PC-3 (cell line): ENCODE measurements around the gene GRIP1. TPM values are rescaled to one million over a fixed set of nuclear protein-coding genes. Genes with fewer than 3 reads are reported as not detected.

ENCODE experiments used
- ATAC-seq: fragments of 200-7000 bp; cut with Tn5 transposase; 2 replicates; pipeline ENCODE4 v1.9.1; 2020; ENCODE audit warnings: mild to moderate bottlenecking, moderate library complexity
- BruUV-seq: library from RNA; stranded (reverse); fragments of 400-500 nt; replicated peaks from 2 replicates; lab custom pipeline; 2021; lab: Mats Ljungman, UMichigan
- CTCF ChIA-PET: fragments of 300-600 bp; sonication (Branson Sonifier 250); formaldehyde crosslinking; loops from one replicate; lab custom pipeline; 2022; ENCODE audit warnings: antibody characterized with exemption; lab: Charles Lee
- POLR2A ChIA-PET: fragments of 300-600 bp; sonication (Branson Sonifier 250); formaldehyde crosslinking; loops from one replicate; lab custom pipeline; 2022; ENCODE audit warnings: antibody characterized with exemption; ENCODE audit not compliant: unreplicated experiment; lab: Charles Lee
- DNase-seq: peaks from one replicate; pipeline ENCODE4 v3.0.0-alpha.2; 2015
- H2AFZ ChIP-seq: fragments of 300-600 bp; sonication (generic); 2 replicates; pipeline ENCODE4 v1.6.0; 2016; ENCODE audit warnings: antibody characterized with exemption, low read length
- H3F3A ChIP-seq: fragments of 300-600 bp; sonication (generic); one replicate; pipeline ENCODE4 v1.6.0; 2017; ENCODE audit warnings: antibody characterized with exemption, low read length, control low read depth, mild to moderate bottlenecking; ENCODE audit not compliant: unreplicated experiment
- H3K27ac ChIP-seq: fragments of 300-600 bp; sonication (generic); 2 replicates; pipeline ENCODE4 v1.5.1; 2016; ENCODE audit warnings: mild to moderate bottlenecking, low read length
- H3K27me3 ChIP-seq: fragments of 300-600 bp; sonication (generic); 2 replicates; pipeline ENCODE4 v1.6.1; 2016; ENCODE audit warnings: low read length, mixed read lengths
- H3K36me3 ChIP-seq: fragments of 300-600 bp; sonication (generic); 2 replicates; pipeline ENCODE4 v1.6.1; 2016; ENCODE audit warnings: low read depth, mixed run types, low read length, mixed read lengths
- H3K4me1 ChIP-seq: fragments of 300-600 bp; sonication (generic); 2 replicates; pipeline ENCODE4 v1.5.1; 2016; ENCODE audit warnings: low read length; ENCODE audit not compliant: insufficient read depth
- H3K4me2 ChIP-seq: fragments of 300-600 bp; sonication (generic); 2 replicates; pipeline ENCODE4 v1.6.0; 2016; ENCODE audit warnings: low read length
- H3K4me3 ChIP-seq: fragments of 300-600 bp; sonication (generic); 2 replicates; pipeline ENCODE4 v1.5.1; 2016; ENCODE audit warnings: mild to moderate bottlenecking, low read length, mixed read lengths
- H3K79me2 ChIP-seq: fragments of 300-600 bp; sonication (generic); 2 replicates; pipeline ENCODE4 v1.6.1; 2017; ENCODE audit warnings: low read length, mixed read lengths
- H3K9ac ChIP-seq: fragments of 300-600 bp; sonication (generic); 2 replicates; pipeline ENCODE4 v1.6.0; 2016; ENCODE audit warnings: mild to moderate bottlenecking, low read length
- H3K9me2 ChIP-seq: fragments of 300-600 bp; sonication (generic); replicated peaks from 2 replicates; pipeline ENCODE4 v1.6.1; 2016; ENCODE audit warnings: mixed run types, low read length, mixed read lengths
- H3K9me3 ChIP-seq: fragments of 300-600 bp; sonication (generic); 2 replicates; pipeline ENCODE4 v1.6.1; 2016; ENCODE audit warnings: low read length, mixed read lengths
- H4K20me1 ChIP-seq: fragments of 300-600 bp; sonication (generic); 2 replicates; pipeline ENCODE4 v1.6.1; 2016; ENCODE audit warnings: low read length, mixed read lengths
- CTCF ChIP-seq: fragments of 300-600 bp; sonication (generic); conservative IDR thresholded peaks from 2 replicates; pipeline ENCODE4 v1.5.1; 2017; ENCODE audit warnings: antibody characterized with exemption, low read depth, mild to moderate bottlenecking, low read length
- EZH2 ChIP-seq: fragments of 300-600 bp; sonication (generic); IDR thresholded peaks from one replicate; pipeline ENCODE4 v1.6.1; 2017; ENCODE audit warnings: antibody characterized with exemption, mild to moderate bottlenecking, low read length; ENCODE audit not compliant: unreplicated experiment
- EZH2phosphoT487 ChIP-seq: fragments of 300-600 bp; sonication (generic); IDR thresholded peaks from 2 replicates; pipeline ENCODE4 v1.6.1; 2018; ENCODE audit warnings: mild to moderate bottlenecking, antibody characterized with exemption, low read length, borderline replicate concordance
- intact Hi-C: fragments of 100-400 bp; cut with micrococcal nuclease; formaldehyde crosslinking; loops from 2 replicates; pipeline ENCODE4 v1.9.0; 2023
- total RNA-seq: library from RNA; depleted of rRNA; stranded (reverse); fragments of >200 nt; gene quantifications from 2 replicates; pipeline ENCODE4 v1.2.3, GENCODE V29; 2014

Gene GRIP1
- total RNA-seq, 1 experiment from 2014 or later: 2.0 TPM

GRCh38 chr12:66602483-66603143 is 76.3 kb downstream of the GRIP1 start:
- H3K27me3 ChIP-seq: 0 out of 2 replicates have a peak, but pooled peaks cover 3% of the 10 kb centered on the region
- no peaks in the 10 kb centered on the region for H3K9me3 ChIP-seq
- H3K27ac ChIP-seq: no peak overlapping the region
- CTCF ChIA-PET: no interaction called here
- no peak overlapping the region for H3K4me3 ChIP-seq
- H4K20me1 ChIP-seq: no peaks in the 10 kb centered on the region
- ATAC-seq (no peak), DNase-seq (no peak)
- H2AFZ ChIP-seq: no peak overlapping the region
- POLR2A ChIA-PET: no interaction called here
- no peaks in the 10 kb centered on the region for H3F3A ChIP-seq
- intact Hi-C loops: no loop called here
- H3K36me3 ChIP-seq: no peaks in the 10 kb centered on the region
- H3K4me2 ChIP-seq: no peak overlapping the region
- TF ChIP-seq EZH2phosphoT487: no peak
- no peak for TF ChIP-seq EZH2
- TF ChIP-seq CTCF: no peak
- no peaks in the 10 kb centered on the region for H3K4me1 ChIP-seq
- no peaks in the 10 kb centered on the region for H3K79me2 ChIP-seq
- BruUV-seq: no TSS peak
- no peak overlapping the region for H3K9ac ChIP-seq
- no peaks in the 10 kb centered on the region for H3K9me2 ChIP-seq

- Histone ChIP-seq H3K27ac (no peak overlapping the region), H3K9ac (no peak overlapping the region), H3K9me2 (no peaks in the 10 kb centered on the region), H3K4me3 (no peak overlapping the region), H4K20me1 (no peaks in the 10 kb centered on the region), H3K9me3 (no peaks in the 10 kb centered on the region), H3K36me3 (no peaks in the 10 kb centered on the region), H3K4me1 (peaks cover 6% of the 10 kb centered on the region; the same call in 1 of the 2 replicates), H3K79me2 (no peaks in the 10 kb centered on the region), H3F3A (no peaks in the 10 kb centered on the region), H3K4me2 (no peak overlapping the region), H3K27me3 (0 out of 2 replicates have a peak, but pooled peaks cover 3% of the 10 kb centered on the region), H2AFZ (no peak overlapping the region)
- no peak for TF ChIP-seq EZH2
- no peak for TF ChIP-seq EZH2phosphoT487
- no peak for TF ChIP-seq CTCF
- intact Hi-C loops: no loop called here
- no TSS peak for BruUV-seq
- ChIA-PET POLR2A (no interaction called here), CTCF (no interaction called here)
- ATAC-seq (no peak), DNase-seq (no peak)
These were observed 78.0 kb downstream of the GRIP1 start for GRCh38 chr12:66600903-66601302.

- ATAC-seq (no peak), DNase-seq (no peak)
- no peaks in the 10 kb centered on the region for H3K9me3 ChIP-seq
- BruUV-seq: no TSS peak
- H3K36me3 ChIP-seq: no peaks in the 10 kb centered on the region
- no peak overlapping the region for H2AFZ ChIP-seq
- no peak overlapping the region for H3K4me2 ChIP-seq
- no peaks in the 10 kb centered on the region for H3F3A ChIP-seq
- no peaks in the 10 kb centered on the region for H4K20me1 ChIP-seq
- no peak overlapping the region for H3K9ac ChIP-seq
- no peak overlapping the region for H3K4me3 ChIP-seq
- TF ChIP-seq CTCF: no peak
- TF ChIP-seq EZH2: no peak
- no peaks in the 10 kb centered on the region for H3K9me2 ChIP-seq
- H3K27me3 ChIP-seq: 0 out of 2 replicates have a peak, but pooled peaks cover 3% of the 10 kb centered on the region
- no peaks in the 10 kb centered on the region for H3K79me2 ChIP-seq
- POLR2A ChIA-PET: interaction anchor here (0.6 kb wide), 1 partner anchor 27 kb away, joined by 3 read pairs; no protein-coding TSS in a partner anchor
- H3K27ac ChIP-seq: no peak overlapping the region
- CTCF ChIA-PET: no interaction called here
- peaks cover 8% of the 10 kb centered on the region; the same call in 1 of the 2 replicates for H3K4me1 ChIP-seq
- intact Hi-C loops: no loop called here
These were observed 79.1 kb downstream of the GRIP1 start for GRCh38 chr12:66599816-66600215.
